ENCODE data around the gene LGALSL. TPM values are rescaled to one million over a fixed set of nuclear protein-coding genes. Genes with fewer than 3 reads are reported as not detected.

Gene LGALSL
- total RNA-seq, 4 donors from 2014 or later, result 6.8 to 30.0 (median 15.5) TPM

- intact Hi-C loops (cut with DNase I; ENCODE audit: low total_unique reads), result no loop called here
- no peak for DNase-seq
- TF ChIP-seq CTCF (IDR thresholded peaks at IDR 0.05) (no peak), POLR2A (IDR thresholded peaks at IDR 0.05) (no peak)
- Histone ChIP-seq H3K9me3 (no peaks in the 10 kb centered on the region), H3K4me1 (no peaks in the 10 kb centered on the region), H3K27ac (no peak overlapping the region), H3K4me3 (no peak overlapping the region), H3K36me3 (no peaks in the 10 kb centered on the region), H3K27me3 (no peaks in the 10 kb centered on the region)
Observed at GRCh38 chr2:64420677-64421076, 33.3 kb upstream of the LGALSL start.

- H3K9me3 ChIP-seq, result no peaks in the 10 kb centered on the region
- DNase-seq, result no peak
- no peaks in the 10 kb centered on the region for H3K4me1 ChIP-seq
- no peaks in the 10 kb centered on the region for H3K36me3 ChIP-seq
- intact Hi-C loops (cut with DNase I; ENCODE audit: low total_unique reads), result no loop called here
- TF ChIP-seq POLR2A (IDR thresholded peaks at IDR 0.05) (no peak), CTCF (IDR thresholded peaks at IDR 0.05) (no peak)
- no peaks in the 10 kb centered on the region for H3K27me3 ChIP-seq
- H3K4me3 ChIP-seq, result no peak overlapping the region
- H3K27ac ChIP-seq, result no peak overlapping the region
Observed at GRCh38 chr2:64421201-64421600, 32.8 kb upstream of the LGALSL start.

- H3K27me3 ChIP-seq, result no peaks in the 10 kb centered on the region
- DNase-seq, result no peak
- H3K9me3 ChIP-seq, result no peaks in the 10 kb centered on the region
- no peaks in the 10 kb centered on the region for H3K36me3 ChIP-seq
- no peak overlapping the region for H3K27ac ChIP-seq
- H3K4me3 ChIP-seq, result no peak overlapping the region
- TF ChIP-seq CTCF (IDR thresholded peaks at IDR 0.05), result no peak
- no peak for TF ChIP-seq POLR2A (IDR thresholded peaks at IDR 0.05)
- intact Hi-C loops (cut with DNase I; ENCODE audit: low total_unique reads), result no loop called here
- H3K4me1 ChIP-seq, result no peaks in the 10 kb centered on the region
Observed at GRCh38 chr2:64422466-64422865, 31.5 kb upstream of the LGALSL start.

GRCh38 chr2:64423303-64423702 is 30.7 kb upstream of the LGALSL start:
- Histone ChIP-seq H3K27me3 (no peaks in the 10 kb centered on the region), H3K27ac (no peak overlapping the region), H3K36me3 (no peaks in the 10 kb centered on the region), H3K4me3 (no peak overlapping the region), H3K9me3 (no peaks in the 10 kb centered on the region), H3K4me1 (no peaks in the 10 kb centered on the region)
- TF ChIP-seq POLR2A (IDR thresholded peaks at IDR 0.05) (no peak), CTCF (IDR thresholded peaks at IDR 0.05) (no peak)
- intact Hi-C loops (cut with DNase I; ENCODE audit: low total_unique reads), result no loop called here
- DNase-seq, result no peak

GRCh38 chr2:64424416-64424987 is 29.5 kb upstream of the LGALSL start:
- no peak for TF ChIP-seq CTCF (IDR thresholded peaks at IDR 0.05)
- TF ChIP-seq POLR2A (IDR thresholded peaks at IDR 0.05), result no peak
- no peak overlapping the region for H3K4me3 ChIP-seq
- no peak overlapping the region for H3K27ac ChIP-seq
- H3K36me3 ChIP-seq, result no peaks in the 10 kb centered on the region
- no peaks in the 10 kb centered on the region for H3K4me1 ChIP-seq
- H3K9me3 ChIP-seq, result no peaks in the 10 kb centered on the region
- intact Hi-C loops (cut with DNase I; ENCODE audit: low total_unique reads), result no loop called here
- no peaks in the 10 kb centered on the region for H3K27me3 ChIP-seq
- no peak for DNase-seq

All from uterus (tissue), 4 donors.